Stomach (tissue), 4 donors: ENCODE results near the gene GTSF1L.

Experiments used
- CTCF ChIP-seq, 7 experiments: fragments of 450-650 bp in 4 of 7; fragments of 200-600 bp in 3 of 7; sonication (generic) in 3 of 7; IDR thresholded peaks; one replicate each; pipeline ENCODE4 v1.5.1; 2016 to 2019; ENCODE audit warnings: antibody characterized with exemption in 7 of 7, control low read depth in 2 of 7, mild to moderate bottlenecking in 1 of 7
- EP300 ChIP-seq: sonication (generic); formaldehyde crosslinking; IDR thresholded peaks from one replicate; pipeline ENCODE4 v1.6.1; 2017; ENCODE audit warnings: antibody characterized with exemption
- POLR2A ChIP-seq, 4 donors: fragments of 450-650 bp; IDR thresholded peaks; one replicate each; pipeline ENCODE4 v1.6.1; 2016; ENCODE audit warnings: antibody characterized with exemption in 4 of 4, control low read depth in 2 of 4, mild to moderate bottlenecking in 1 of 4, moderate library complexity in 1 of 4
- POLR2AphosphoS5 ChIP-seq, 3 donors: sonication (generic); formaldehyde crosslinking; IDR thresholded peaks; one replicate each; pipeline ENCODE4 v1.6.1; 2016; ENCODE audit warnings: antibody characterized with exemption in 3 of 3

- no peak for TF ChIP-seq POLR2AphosphoS5 (IDR thresholded peaks at IDR 0.05)
- TF ChIP-seq POLR2A (IDR thresholded peaks at IDR 0.05): no peak
- TF ChIP-seq CTCF (IDR thresholded peaks at IDR 0.05): no peak
- no peak for TF ChIP-seq EP300
Observed at GRCh38 chr20:43750774-43751166, 24.0 kb upstream of the GTSF1L start.
